AG09309 (cell line): ENCODE results near the gene FARP1.

Experiments
- DNase-seq: peaks from one replicate; pipeline ENCODE4 v3.0.0-alpha.2; 2010; ENCODE audit warnings: low read depth
- H3K4me3 ChIP-seq: 2 replicates; pipeline ENCODE4 v1.5.1; 2011; ENCODE audit warnings: mild to moderate bottlenecking, low read depth, low read length, moderate library complexity; ENCODE audit not compliant: control insufficient read depth
- CTCF ChIP-seq: IDR thresholded peaks from 2 replicates; pipeline ENCODE4 v1.5.1; 2011; ENCODE audit warnings: mild to moderate bottlenecking, low read depth, low read length, inconsistent platforms; ENCODE audit not compliant: insufficient read depth, control insufficient read depth; ENCODE audit errors: missing control alignments

FARP1 gene

GRCh38 chr13:98272549-98272948 is 129.7 kb downstream of the FARP1 start:
- H3K4me3 ChIP-seq: no peak overlapping the region
- no peak for TF ChIP-seq CTCF
- no peak for DNase-seq

GRCh38 chr13:98273067-98273823 is 130.4 kb downstream of the FARP1 start:
- DNase-seq: no peak
- no peak overlapping the region for H3K4me3 ChIP-seq
- no peak for TF ChIP-seq CTCF

- no peak overlapping the region for H3K4me3 ChIP-seq
- DNase-seq: no peak
Observed at GRCh38 chr13:98273824-98274742, 131.2 kb downstream of the FARP1 start.

GRCh38 chr13:98274921-98275487 is 132.1 kb downstream of the FARP1 start:
- no peak for DNase-seq
- no peak overlapping the region for H3K4me3 ChIP-seq
- TF ChIP-seq CTCF: no peak

More at GRCh38 chr13:98273824-98274742, 131.2 kb downstream of the FARP1 start:
- TF ChIP-seq CTCF: no peak

GRCh38 chr13:98275681-98276171 is 132.8 kb downstream of the FARP1 start:
- no peak for DNase-seq
- no peak for TF ChIP-seq CTCF
- H3K4me3 ChIP-seq: no peak overlapping the region

GRCh38 chr13:98276486-98276885 is 133.6 kb downstream of the FARP1 start:
- DNase-seq: no peak
- no peak for TF ChIP-seq CTCF
- H3K4me3 ChIP-seq: no peak overlapping the region
